ENCODE results near the gene HELT.
"Not testable (repeated sequence)": the region's sequence is repeated elsewhere in the genome, so short reads cannot be mapped to it uniquely, and the experiment has no call there.

HELT gene

GRCh38 chr4:184993247-184993646, 25.0 kb upstream of the HELT start:
- no peak overlapping the region for H3K9ac ChIP-seq (ENCODE audit: low read length)
- no CpG with 5 or more reads among the region's 3 CpGs for WGBS (ENCODE audit: extremely low coverage, insufficient coverage, low lambda C conversion rate)
- no peak overlapping the region for H3K56ac ChIP-seq (ENCODE audit: low read length)
- no peak overlapping the region for H2BK120ac ChIP-seq (ENCODE audit: low read depth, low read length)
- H3K23ac ChIP-seq (ENCODE audit: low read length), result no peak overlapping the region
- no peak overlapping the region for H3K18ac ChIP-seq (ENCODE audit: low read length)
- H3K27ac ChIP-seq (ENCODE audit: low read depth, low read length), result no peak overlapping the region
- H2AK5ac ChIP-seq (ENCODE audit: low read length), result no peak overlapping the region
- no peak overlapping the region for H3K4me2 ChIP-seq (ENCODE audit: low read length)
- H2BK5ac ChIP-seq (ENCODE audit: low read length), result no peak overlapping the region
- H2BK15ac ChIP-seq (replicated peaks; ENCODE audit: low read depth), result no peak overlapping the region
- H3K4me3 ChIP-seq (ENCODE audit: low read length), result no peak overlapping the region
- no peaks in the 10 kb centered on the region for H3K36me3 ChIP-seq (ENCODE audit: control insufficient read depth, insufficient read depth, low read length)
- no peak overlapping the region for H4K5ac ChIP-seq (ENCODE audit: low read length)
- no peaks in the 10 kb centered on the region for H3K79me1 ChIP-seq (ENCODE audit: low read length)
- H3K79me2 ChIP-seq (ENCODE audit: control insufficient read depth, insufficient read depth, low read length), result no peaks in the 10 kb centered on the region
- H4K8ac ChIP-seq (ENCODE audit: low read depth, low read length), result no peak overlapping the region
- H3K4me1 ChIP-seq (ENCODE audit: control insufficient read depth, low read depth, low read length), result no peaks in the 10 kb centered on the region
- H3K27me3 ChIP-seq (ENCODE audit: insufficient read depth, low read length, poor library complexity), result no peaks in the 10 kb centered on the region
- DNase-seq, result no peak
- H3K4ac ChIP-seq (ENCODE audit: low read depth, low read length), result no peak overlapping the region

DNA sequence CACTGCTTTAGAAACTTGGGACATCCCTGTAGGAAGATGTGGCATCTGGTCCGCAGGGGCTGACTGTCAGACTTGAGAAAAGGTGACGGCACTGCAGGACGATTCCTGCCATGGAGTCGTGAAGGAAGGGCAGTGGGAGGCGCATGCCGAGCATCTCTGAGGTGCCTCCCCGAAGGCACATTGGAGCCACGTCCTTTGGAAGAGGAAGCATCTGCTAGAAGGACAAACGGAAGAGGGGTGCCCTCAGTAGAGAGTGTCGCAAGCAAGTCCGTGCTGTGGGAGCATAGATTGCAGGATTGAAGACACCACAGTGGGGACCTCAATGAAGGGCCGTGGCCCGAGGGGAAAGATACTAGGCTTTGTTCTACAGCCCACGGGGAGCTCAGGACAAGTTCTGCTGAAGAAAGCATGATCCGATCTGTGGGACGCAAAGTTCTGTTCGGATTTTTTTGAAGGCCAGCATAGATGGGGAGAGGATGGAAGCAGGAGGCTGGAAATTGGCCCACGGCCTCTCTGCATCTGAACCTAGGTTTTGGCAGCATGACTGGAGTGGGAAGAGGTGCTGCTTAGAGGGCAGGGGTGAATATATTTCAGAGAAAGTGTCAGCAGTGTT, 24.2 kb upstream of the HELT start:
- Histone ChIP-seq H2BK120ac (ENCODE audit: low read depth, low read length) (no peak overlapping the region), H3K36me3 (ENCODE audit: control insufficient read depth, insufficient read depth, low read length) (no peaks in the 10 kb centered on the region), H3K4me3 (ENCODE audit: low read length) (no peak overlapping the region), H3K9ac (ENCODE audit: low read length) (no peak overlapping the region), H3K23ac (ENCODE audit: low read length) (no peak overlapping the region), H3K4me2 (ENCODE audit: low read length) (no peak overlapping the region), H3K18ac (ENCODE audit: low read length) (no peak overlapping the region), H3K4ac (ENCODE audit: low read depth, low read length) (no peak overlapping the region), H3K56ac (ENCODE audit: low read length) (no peak overlapping the region), H3K79me1 (ENCODE audit: low read length) (no peaks in the 10 kb centered on the region), H2BK5ac (ENCODE audit: low read length) (no peak overlapping the region), H2AK5ac (ENCODE audit: low read length) (no peak overlapping the region), H4K8ac (ENCODE audit: low read depth, low read length) (no peak overlapping the region), H4K5ac (ENCODE audit: low read length) (no peak overlapping the region), H2BK15ac (replicated peaks; ENCODE audit: low read depth) (no peak overlapping the region), H3K27me3 (ENCODE audit: insufficient read depth, low read length, poor library complexity) (no peaks in the 10 kb centered on the region), H3K4me1 (ENCODE audit: control insufficient read depth, low read depth, low read length) (no peaks in the 10 kb centered on the region), H3K79me2 (ENCODE audit: control insufficient read depth, insufficient read depth, low read length) (no peaks in the 10 kb centered on the region), H3K27ac (ENCODE audit: low read depth, low read length) (no peak overlapping the region)
- no peak for DNase-seq
- no CpG with 5 or more reads among the region's 18 CpGs for WGBS (ENCODE audit: extremely low coverage, insufficient coverage, low lambda C conversion rate)

GRCh38 chr4:184994623-184995010, 23.7 kb upstream of the HELT start:
- H2AK5ac ChIP-seq (ENCODE audit: low read length), result no peak overlapping the region
- no peaks in the 10 kb centered on the region for H3K27me3 ChIP-seq (ENCODE audit: insufficient read depth, low read length, poor library complexity)
- H4K5ac ChIP-seq (ENCODE audit: low read length), result no peak overlapping the region
- H2BK5ac ChIP-seq (ENCODE audit: low read length), result no peak overlapping the region
- no peak overlapping the region for H3K27ac ChIP-seq (ENCODE audit: low read depth, low read length)
- H3K4me1 ChIP-seq (ENCODE audit: control insufficient read depth, low read depth, low read length), result no peaks in the 10 kb centered on the region
- no peaks in the 10 kb centered on the region for H3K79me2 ChIP-seq (ENCODE audit: control insufficient read depth, insufficient read depth, low read length)
- no peak overlapping the region for H2BK120ac ChIP-seq (ENCODE audit: low read depth, low read length)
- H4K8ac ChIP-seq (ENCODE audit: low read depth, low read length), result no peak overlapping the region
- H3K23ac ChIP-seq (ENCODE audit: low read length), result no peak overlapping the region
- H2BK15ac ChIP-seq (replicated peaks; ENCODE audit: low read depth), result no peak overlapping the region
- no peak for DNase-seq
- no peak overlapping the region for H3K4me3 ChIP-seq (ENCODE audit: low read length)
- H3K4ac ChIP-seq (ENCODE audit: low read depth, low read length), result no peak overlapping the region
- WGBS (ENCODE audit: extremely low coverage, insufficient coverage, low lambda C conversion rate), result no CpG with 5 or more reads among the region's 14 CpGs
- H3K36me3 ChIP-seq (ENCODE audit: control insufficient read depth, insufficient read depth, low read length), result no peaks in the 10 kb centered on the region
- no peak overlapping the region for H3K9ac ChIP-seq (ENCODE audit: low read length)
- H3K56ac ChIP-seq (ENCODE audit: low read length), result no peak overlapping the region
- no peak overlapping the region for H3K18ac ChIP-seq (ENCODE audit: low read length)
- H3K79me1 ChIP-seq (ENCODE audit: low read length), result no peaks in the 10 kb centered on the region
- H3K4me2 ChIP-seq (ENCODE audit: low read length), result no peak overlapping the region

GRCh38 chr4:184997656-184998055, 20.6 kb upstream of the HELT start:
- H4K5ac ChIP-seq (ENCODE audit: low read length); H3K79me1 ChIP-seq (ENCODE audit: low read length); H3K9ac ChIP-seq (ENCODE audit: low read length); H3K4me1 ChIP-seq (ENCODE audit: control insufficient read depth, low read depth, low read length); H3K4me3 ChIP-seq (ENCODE audit: low read length); H3K36me3 ChIP-seq (ENCODE audit: control insufficient read depth, insufficient read depth, low read length); H3K56ac ChIP-seq (ENCODE audit: low read length); H2BK15ac ChIP-seq (replicated peaks; ENCODE audit: low read depth); H3K18ac ChIP-seq (ENCODE audit: low read length); H3K27ac ChIP-seq (ENCODE audit: low read depth, low read length); H2AK5ac ChIP-seq (ENCODE audit: low read length); H3K4ac ChIP-seq (ENCODE audit: low read depth, low read length); H4K8ac ChIP-seq (ENCODE audit: low read depth, low read length); H3K79me2 ChIP-seq (ENCODE audit: control insufficient read depth, insufficient read depth, low read length); H3K27me3 ChIP-seq (ENCODE audit: insufficient read depth, low read length, poor library complexity); H2BK120ac ChIP-seq (ENCODE audit: low read depth, low read length); H3K4me2 ChIP-seq (ENCODE audit: low read length); DNase-seq; H3K23ac ChIP-seq (ENCODE audit: low read length); H2BK5ac ChIP-seq (ENCODE audit: low read length): not testable (repeated sequence)

- no peak overlapping the region for H3K4me3 ChIP-seq (ENCODE audit: low read length)
- H2BK15ac ChIP-seq (replicated peaks; ENCODE audit: low read depth), result no peak overlapping the region
- no peak overlapping the region for H3K4ac ChIP-seq (ENCODE audit: low read depth, low read length)
- no peak overlapping the region for H3K56ac ChIP-seq (ENCODE audit: low read length)
- no peaks in the 10 kb centered on the region for H3K36me3 ChIP-seq (ENCODE audit: control insufficient read depth, insufficient read depth, low read length)
- H4K8ac ChIP-seq (ENCODE audit: low read depth, low read length), result no peak overlapping the region
- no peak overlapping the region for H3K4me2 ChIP-seq (ENCODE audit: low read length)
- no peaks in the 10 kb centered on the region for H3K27me3 ChIP-seq (ENCODE audit: insufficient read depth, low read length, poor library complexity)
- H4K5ac ChIP-seq (ENCODE audit: low read length), result no peak overlapping the region
- H3K4me1 ChIP-seq (ENCODE audit: control insufficient read depth, low read depth, low read length), result no peaks in the 10 kb centered on the region
- H3K9ac ChIP-seq (ENCODE audit: low read length), result no peak overlapping the region
- no peak overlapping the region for H2BK5ac ChIP-seq (ENCODE audit: low read length)
- no peak for DNase-seq
- H2AK5ac ChIP-seq (ENCODE audit: low read length), result no peak overlapping the region
- no peak overlapping the region for H3K23ac ChIP-seq (ENCODE audit: low read length)
- H3K79me2 ChIP-seq (ENCODE audit: control insufficient read depth, insufficient read depth, low read length), result no peaks in the 10 kb centered on the region
- H3K18ac ChIP-seq (ENCODE audit: low read length), result no peak overlapping the region
- no peak overlapping the region for H3K27ac ChIP-seq (ENCODE audit: low read depth, low read length)
- H2BK120ac ChIP-seq (ENCODE audit: low read depth, low read length), result no peak overlapping the region
- no CpG with 5 or more reads among the region's 11 CpGs for WGBS (ENCODE audit: extremely low coverage, insufficient coverage, low lambda C conversion rate)
- H3K79me1 ChIP-seq (ENCODE audit: low read length), result no peaks in the 10 kb centered on the region
Observed at GRCh38 chr4:185002784-185003183, 15.5 kb upstream of the HELT start.

DNA sequence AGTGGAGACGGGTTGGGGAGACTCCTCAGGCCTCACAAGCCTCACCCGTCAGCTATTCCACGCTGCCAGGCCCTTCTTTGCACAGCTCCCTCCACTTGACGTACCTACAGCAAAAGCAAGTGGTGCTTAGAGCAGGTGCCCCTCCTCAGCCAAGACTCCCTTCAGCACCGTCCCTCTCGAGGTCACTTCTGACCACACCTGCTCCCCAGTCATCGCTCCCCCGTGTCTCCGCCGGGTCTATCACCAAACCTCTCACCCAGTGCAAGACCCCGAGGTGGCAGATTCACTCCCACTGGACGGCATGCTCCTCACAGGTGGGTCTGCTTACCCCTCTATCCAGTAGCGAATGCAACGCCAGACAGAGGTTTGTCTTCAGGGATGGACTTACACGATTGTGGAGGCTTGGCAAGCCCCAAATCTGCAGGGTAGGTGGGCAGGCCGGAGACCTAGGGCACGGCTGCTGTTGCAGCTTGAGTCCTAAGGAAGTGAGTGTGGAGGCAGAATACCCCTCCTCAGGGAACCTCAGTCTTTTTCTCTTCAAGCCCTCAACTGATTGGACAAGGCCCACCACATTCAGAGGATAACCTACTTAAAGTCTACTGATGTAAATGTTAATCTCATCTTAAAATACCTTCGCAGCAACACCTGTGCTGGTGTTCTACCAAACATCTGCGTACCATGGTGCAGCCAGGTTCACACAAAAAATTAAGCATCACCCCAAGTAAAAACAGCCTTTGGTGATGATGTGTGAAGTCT, 14.5 kb upstream of the HELT start:
- Histone ChIP-seq H3K79me1 (ENCODE audit: low read length) (no peaks in the 10 kb centered on the region), H2BK120ac (ENCODE audit: low read depth, low read length) (no peak overlapping the region), H3K56ac (ENCODE audit: low read length) (no peak overlapping the region), H3K27me3 (ENCODE audit: insufficient read depth, low read length, poor library complexity) (no peaks in the 10 kb centered on the region), H3K79me2 (ENCODE audit: control insufficient read depth, insufficient read depth, low read length) (no peaks in the 10 kb centered on the region), H3K4ac (ENCODE audit: low read depth, low read length) (no peak overlapping the region), H2BK15ac (replicated peaks; ENCODE audit: low read depth) (no peak overlapping the region), H2AK5ac (ENCODE audit: low read length) (no peak overlapping the region), H3K4me2 (ENCODE audit: low read length) (no peak overlapping the region), H4K5ac (ENCODE audit: low read length) (no peak overlapping the region), H3K4me3 (ENCODE audit: low read length) (no peak overlapping the region), H3K4me1 (ENCODE audit: control insufficient read depth, low read depth, low read length) (no peaks in the 10 kb centered on the region), H2BK5ac (ENCODE audit: low read length) (no peak overlapping the region), H4K8ac (ENCODE audit: low read depth, low read length) (no peak overlapping the region), H3K36me3 (ENCODE audit: control insufficient read depth, insufficient read depth, low read length) (no peaks in the 10 kb centered on the region), H3K27ac (ENCODE audit: low read depth, low read length) (no peak overlapping the region), H3K18ac (ENCODE audit: low read length) (no peak overlapping the region), H3K9ac (ENCODE audit: low read length) (no peak overlapping the region), H3K23ac (ENCODE audit: low read length) (peak overlapping the region; percentile 66)
- no CpG with 5 or more reads among the region's 19 CpGs for WGBS (ENCODE audit: extremely low coverage, insufficient coverage, low lambda C conversion rate)
- DNase-seq, result no peak
